Stimulated activated CD8-positive, alpha-beta memory T cell treated with anti-CD3 and anti-CD28 coated beads, Interleukin-7, amount 100 ng/mL, for 24 hours (primary cell): ENCODE results near the gene HTD2.

Experiments used
- DNase-seq: peaks from one replicate; pipeline ENCODE4 v3.0.0-alpha.2; 2020; ENCODE audit warnings: low read depth

Gene HTD2

GRCh38 chr3:58358808-58359207, 52.5 kb downstream of the HTD2 start:
- no peak for DNase-seq

- DNase-seq, result no peak
Observed at GRCh38 chr3:58359621-58360020, 53.3 kb downstream of the HTD2 start.

- no peak for DNase-seq
Observed at GRCh38 chr3:58361866-58362265, 55.5 kb downstream of the HTD2 start.

- DNase-seq, result no peak
Observed at GRCh38 chr3:58366699-58367098, 60.4 kb downstream of the HTD2 start.

GRCh38 chr3:58369038-58369437, 62.7 kb downstream of the HTD2 start:
- DNase-seq, result no peak
